Measurements from ENCODE around the gene SGTA.

- TF ChIP-seq CTCF (IDR thresholded peaks at IDR 0.05) (no peak), POLR2A (IDR thresholded peaks at IDR 0.05) (no peak)
Measured at GRCh38 chr19:2726904-2727639, 56.0 kb downstream of the SGTA start.
